Heart left ventricle (tissue), 16 donors: Measurements from ENCODE around the gene VGF. TPM values are rescaled to one million over a fixed set of nuclear protein-coding genes. Genes with fewer than 3 reads are reported as not detected.
A peak's percentile ranks its signal among the peaks of the same experiment; 100 is the strongest.

ENCODE experiments used
- ATAC-seq, 4 donors: fragments of 200-7000 bp; cut with Tn5 transposase; one replicate each; pipeline ENCODE4 v1.9.1; 2020 to 2022; ENCODE audit warnings: moderate library complexity in 4 of 4, mild to moderate bottlenecking in 3 of 4, moderate number of reproducible peaks in 1 of 4
- DNase-seq, 5 donors: peaks; one replicate each; pipeline ENCODE4 v3.0.0-alpha.2; 2020
- H3K27ac ChIP-seq, 12 donors: fragments of 200-600 bp; sonication (generic) in 4 of 12; one replicate each; pipeline versions ENCODE4 v1.5.0 to v1.8.0; 2016 to 2022; ENCODE audit warnings: mild to moderate bottlenecking in 2 of 12
- H3K27me3 ChIP-seq, 9 donors: fragments of 200-600 bp; sonication (generic) in 2 of 9; one replicate each; pipeline versions ENCODE4 v1.5.1 to v1.8.0; 2016 to 2022; ENCODE audit warnings: mild to moderate bottlenecking in 3 of 9
- H3K36me3 ChIP-seq, 9 donors: fragments of 200-600 bp; sonication (generic) in 2 of 9; one replicate each; pipeline versions ENCODE4 v1.5.0 to v1.8.0; 2018 to 2022; ENCODE audit warnings: mild to moderate bottlenecking in 2 of 9
- H3K4me1 ChIP-seq, 12 donors: fragments of 200-600 bp; sonication (generic) in 4 of 12; one replicate each; pipeline versions ENCODE4 v1.5.0 to v1.8.0; 2016 to 2022; ENCODE audit warnings: mild to moderate bottlenecking in 3 of 12
- H3K4me3 ChIP-seq, 12 donors: fragments of 200-600 bp; sonication (generic) in 4 of 12; one replicate each; pipeline versions ENCODE4 v1.5.0 to v1.8.0; 2017 to 2022; ENCODE audit warnings: mild to moderate bottlenecking in 9 of 12, moderate library complexity in 4 of 12
- H3K9me3 ChIP-seq, 12 donors: fragments of 200-600 bp; sonication (generic) in 4 of 12; one replicate each; pipeline versions ENCODE4 v1.5.0 to v1.8.0; 2016 to 2022; ENCODE audit warnings: mild to moderate bottlenecking in 1 of 12
- CTCF ChIP-seq, 12 donors: fragments of 200-600 bp; sonication (generic) in 4 of 12; IDR thresholded peaks; one replicate each; pipeline versions ENCODE4 v1.5.0 to v1.8.0; 2018 to 2022; ENCODE audit warnings: antibody characterized with exemption in 12 of 12, mild to moderate bottlenecking in 5 of 12
- POLR2A ChIP-seq, 2 donors: fragments of 450-650 bp; IDR thresholded peaks; one replicate each; pipeline ENCODE4 v1.6.1; 2017; ENCODE audit warnings: antibody characterized with exemption in 2 of 2, mild to moderate bottlenecking in 2 of 2, moderate library complexity in 2 of 2
- WGBS, 4 donors: extraction: QIAGEN DNeasy Blood & Tissue Kit in 2 of 4; methylation state at CpG; one replicate each; pipeline versions ENCODE4 v1.1.5 to v1.1.7; 2013 to 2018; 5-methylcytosine and 5-hydroxymethylcytosine counted together
- intact Hi-C, 10 donors: fragments of 100-400 bp; cut with DNase I; formaldehyde crosslinking; loops; one replicate each; pipeline versions ENCODE4 v1.11.1 to v1.14.2; 2022
- polyA plus RNA-seq, 2 donors: library from polyadenylated mRNA; stranded (reverse); fragments of 200-250 nt; gene quantifications; one replicate each; pipeline ENCODE4 v1.2.3, GENCODE V29; 2013
- total RNA-seq, 9 donors: library from RNA; depleted of rRNA in 2 of 9; stranded (reverse); fragments of >200 nt in 2 of 9; fragmentation: NEBNext Ultra II Directional in 3 of 9; extraction: Animal tissue kit (Norgen Biotek cat#: 25700) in 3 of 9; gene quantifications; one replicate each; pipeline versions ENCODE4 v1.1.0 to v1.2.4, GENCODE V29; 2016 to 2023
- donor health status: ischemic (EF 13 %, LVEDD 7.1; RV severe dilation, severe dysfunction).
- donor health status: healthy with polysubstance abuse.
- donor health status: DM: no; HTN: yes; CAD: no.
- donor health status: DM: no; HTN: no; CAD: no.
- donor health status: ischemic (EF 25% LVEDD 6.9; RV normal size, moderate dysfunction).
- donor health status: ischemic (EF 25% LVEDD 5.7; RV mildly dilated, moderate dysfunction).
- donor health status: healthy.
- donor health status: DM: yes; HTN: yes; CAD: no.
- donor health status: ischemic (EF 35%, LVEDD 5.7; RV mildly dilated, moderate dysfunction).
- donor health status: nonischemic (EF 11% LVEDD 7.7; RV severe dilation, severe dysfunction).
- donor health status: DM: yes; HTN: yes; CAD: no.
- donor health status: PGD.
- donor health status: ischemic (EF 29% LVEDD 5.4; RV normal size, mild dysfunction).
- donor health status: nonischemic (EF 23%, LVEDD 6.1; RV moderate dilation, normal function).

Gene VGF
- total and polyA plus RNA-seq, 11 donors = 0.09 to 0.19 (median 0.14) TPM; not detected in 8

GRCh38 chr7:101175664-101176063, 10.3 kb upstream of the VGF start:
- H3K27ac ChIP-seq = no peak overlapping the region
- H3K9me3 ChIP-seq = no peaks in the 10 kb centered on the region
- H3K27me3 ChIP-seq = peaks cover 63 to 100% (median 99%) of the 10 kb centered on the region in 9 donors
- no peak for ATAC-seq
- WGBS, 4 donors = 20 to 46% (median 34%) methylated on average over 3 of the region's 3 CpGs
- no peaks in the 10 kb centered on the region for H3K36me3 ChIP-seq
- no peak for DNase-seq
- H3K4me3 ChIP-seq = no peak overlapping the region
- intact Hi-C loops = no loop called here
- no peak for TF ChIP-seq CTCF (IDR thresholded peaks at IDR 0.05)
- no peak for TF ChIP-seq POLR2A (IDR thresholded peaks at IDR 0.05)
- peaks cover 0 to 46% (median 20%) of the 10 kb centered on the region in 12 donors for H3K4me1 ChIP-seq

GRCh38 chr7:101174322-101174854, 9.0 kb upstream of the VGF start:
- Histone ChIP-seq H3K36me3 (no peaks in the 10 kb centered on the region), H3K27ac (no peak overlapping the region), H3K4me1 (peaks cover 0 to 45% (median 23%) of the 10 kb centered on the region in 12 donors), H3K4me3 (no peak overlapping the region), H3K27me3 (peaks cover 65 to 100% (median 99%) of the 10 kb centered on the region in 9 donors), H3K9me3 (no peaks in the 10 kb centered on the region)
- WGBS, 4 donors = 3 to 6% (median 4%) methylated on average over 18 to 28 of the region's 28 CpGs
- no peak for DNase-seq
- no peak for ATAC-seq
- TF ChIP-seq POLR2A (IDR thresholded peaks at IDR 0.05) (no peak), CTCF (IDR thresholded peaks at IDR 0.05) (no peak)
- intact Hi-C loops = no loop called here

DNA sequence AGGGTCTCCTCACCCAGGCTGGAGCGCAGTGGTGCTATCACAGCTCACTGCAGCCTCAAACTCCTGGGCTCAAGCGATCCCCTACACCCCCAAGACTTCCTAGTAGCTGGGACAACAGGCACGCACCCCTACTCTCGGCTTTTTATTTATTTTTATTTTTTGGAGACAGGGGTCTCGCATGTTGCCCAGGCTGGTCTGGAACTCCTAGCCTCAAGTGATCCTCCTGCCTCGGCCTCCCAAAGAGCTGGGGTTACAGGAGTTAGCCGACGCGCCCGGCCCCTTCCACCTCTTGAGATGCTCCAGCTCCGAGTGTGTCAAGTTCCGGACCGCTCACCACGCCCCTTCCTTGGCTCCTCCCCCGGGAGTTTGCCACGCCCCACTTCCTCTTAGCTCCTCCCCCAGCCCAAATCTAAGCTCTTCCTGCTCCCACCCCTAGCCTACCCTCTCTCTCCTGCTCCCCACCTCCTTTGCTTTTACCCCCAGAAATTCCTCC, 8.4 kb upstream of the VGF start:
- DNase-seq = no peak
- Histone ChIP-seq H3K9me3 (no peaks in the 10 kb centered on the region), H3K4me1 (peaks cover 0 to 43% (median 22%) of the 10 kb centered on the region in 12 donors), H3K27ac (no peak overlapping the region), H3K36me3 (no peaks in the 10 kb centered on the region), H3K27me3 (peaks cover 63 to 100% (median 99%) of the 10 kb centered on the region in 9 donors), H3K4me3 (peak overlapping the region in 4 of 12 donors; percentile 15 to 34 (median 26))
- WGBS, 4 donors = 5 to 7% (median 7%) methylated on average over 16 of the region's 16 CpGs
- peak in 1 of 4 donors; percentile 25 for ATAC-seq
- intact Hi-C loops = no loop called here
- TF ChIP-seq CTCF (IDR thresholded peaks at IDR 0.05) (no peak), POLR2A (IDR thresholded peaks at IDR 0.05) (no peak)

DNA sequence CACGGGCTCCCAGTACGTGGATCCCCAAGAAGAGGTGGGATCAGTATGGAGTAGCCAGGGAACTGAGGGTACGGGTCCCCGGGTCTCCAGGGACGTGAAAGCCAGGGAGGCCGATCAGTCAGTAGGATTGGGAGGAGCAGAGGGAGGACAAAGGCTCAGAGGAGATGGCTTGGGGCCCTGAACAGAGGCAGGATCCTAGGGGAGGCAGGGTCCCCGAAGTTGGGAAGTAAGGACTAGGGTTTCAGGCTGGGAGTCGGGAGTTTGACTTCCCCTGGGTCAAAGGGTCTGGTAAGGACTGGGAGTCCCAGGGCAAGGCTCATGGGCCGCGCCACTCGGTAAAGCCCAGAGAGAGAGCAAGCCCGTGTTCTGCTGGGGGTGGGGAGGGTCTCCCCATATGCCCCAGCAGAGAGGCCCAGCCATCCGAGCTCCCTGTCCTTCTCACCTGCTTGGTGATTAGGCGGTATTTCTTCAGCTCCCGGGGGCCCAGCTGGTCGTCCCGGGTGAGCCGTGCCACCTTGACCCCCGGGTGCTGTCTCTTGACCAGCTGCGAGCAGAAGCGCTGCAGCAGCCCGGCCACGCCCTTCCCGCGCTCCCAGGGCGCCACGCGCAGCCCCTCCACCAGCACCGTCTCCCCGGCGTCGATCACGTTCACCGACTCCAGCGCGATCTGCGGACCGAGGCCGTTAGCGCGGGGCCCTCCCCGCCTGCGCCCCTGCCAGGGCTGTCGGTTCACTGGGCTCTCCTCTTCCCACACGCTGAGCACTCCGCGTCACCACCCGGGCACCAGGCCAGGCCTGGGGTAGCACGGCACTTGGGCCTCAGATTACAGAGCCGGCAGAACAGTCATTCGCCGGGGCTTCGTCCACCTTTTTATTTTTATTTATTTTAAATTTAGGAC, 7.7 kb upstream of the VGF start:
- no peaks in the 10 kb centered on the region for H3K36me3 ChIP-seq
- TF ChIP-seq CTCF (IDR thresholded peaks at IDR 0.05) (no peak), POLR2A (IDR thresholded peaks at IDR 0.05) (no peak)
- DNase-seq (peak; percentile 52 to 84 (median 73)), ATAC-seq (peak; percentile 36 to 91 (median 84))
- peaks cover 0 to 43% (median 22%) of the 10 kb centered on the region in 12 donors for H3K4me1 ChIP-seq
- no peak overlapping the region for H3K27ac ChIP-seq
- H3K4me3 ChIP-seq = peak overlapping the region in 7 of 12 donors; percentile 3 to 34 (median 22)
- intact Hi-C loops = no loop called here
- H3K27me3 ChIP-seq = peaks cover 62 to 100% (median 99%) of the 10 kb centered on the region in 9 donors
- WGBS, 4 donors = 2 to 3% (median 2%) methylated on average over 23 to 53 of the region's 53 CpGs
- H3K9me3 ChIP-seq = no peaks in the 10 kb centered on the region
